IPS-20b (cell line): ENCODE results near the gene SPPL2B.
A peak's percentile ranks its signal among the peaks of the same experiment; 100 is the strongest.

Experiments used
- H3K27ac ChIP-seq: one replicate; pipeline ENCODE4 v1.5.1; 2013; ENCODE audit warnings: low read length
- H3K27me3 ChIP-seq: 2 replicates; pipeline ENCODE4 v1.6.1; 2013; ENCODE audit warnings: mild to moderate bottlenecking, low read length, inconsistent platforms; ENCODE audit not compliant: insufficient read depth
- H3K36me3 ChIP-seq: 2 replicates; pipeline ENCODE4 v1.6.1; 2013; ENCODE audit warnings: low read depth, mild to moderate bottlenecking, inconsistent platforms, low read length, moderate library complexity; ENCODE audit not compliant: insufficient read depth
- H3K4me1 ChIP-seq: 2 replicates; pipeline ENCODE4 v1.6.1; 2013; ENCODE audit warnings: mild to moderate bottlenecking, control low read depth, inconsistent platforms, low read length, moderate library complexity; ENCODE audit not compliant: insufficient read depth
- H3K4me3 ChIP-seq: 2 replicates; pipeline ENCODE4 v1.5.1; 2013; ENCODE audit warnings: mild to moderate bottlenecking, low read length, inconsistent platforms
- H3K9ac ChIP-seq: 2 replicates; pipeline ENCODE4 v1.6.1; 2013; ENCODE audit warnings: low read depth, mild to moderate bottlenecking, inconsistent platforms, low read length, moderate library complexity
- H3K9me3 ChIP-seq: 2 replicates; pipeline ENCODE4 v1.6.1; 2013; ENCODE audit warnings: mild to moderate bottlenecking, low read depth, low read length, inconsistent platforms; ENCODE audit not compliant: insufficient read depth

SPPL2B gene

GRCh38 chr19:2288818-2289713 lies 39.4 kb upstream of the SPPL2B start:
- Histone ChIP-seq H3K4me3 (no peak overlapping the region), H3K9me3 (no peaks in the 10 kb centered on the region; the same call in 1 of the 2 replicates), H3K36me3 (no peaks in the 10 kb centered on the region), H3K27me3 (peaks cover 91% of the 10 kb centered on the region), H3K9ac (no peak overlapping the region), H3K4me1 (no peaks in the 10 kb centered on the region; the same call in 1 of the 2 replicates), H3K27ac (no peak overlapping the region)

- Histone ChIP-seq H3K9ac (no peak overlapping the region), H3K27ac (no peak overlapping the region), H3K4me1 (no peaks in the 10 kb centered on the region; the same call in 1 of the 2 replicates), H3K27me3 (peaks cover 99% of the 10 kb centered on the region), H3K4me3 (peak overlapping the region; percentile 49; the same call in 1 of the 2 replicates), H3K9me3 (no peaks in the 10 kb centered on the region; the same call in 1 of the 2 replicates), H3K36me3 (no peaks in the 10 kb centered on the region)
Measured at GRCh38 chr19:2289714-2290435, 38.6 kb upstream of the SPPL2B start.

- Histone ChIP-seq H3K9me3 (no peaks in the 10 kb centered on the region; the same call in 1 of the 2 replicates), H3K4me3 (peak overlapping the region; percentile 58; the same call in 1 of the 2 replicates), H3K4me1 (no peaks in the 10 kb centered on the region; the same call in 1 of the 2 replicates), H3K36me3 (no peaks in the 10 kb centered on the region), H3K27ac (no peak overlapping the region), H3K9ac (no peak overlapping the region), H3K27me3 (peaks cover 99% of the 10 kb centered on the region)
Measured at GRCh38 chr19:2290441-2291184, 37.9 kb upstream of the SPPL2B start.

GRCh38 chr19:2291185-2291751 lies 37.2 kb upstream of the SPPL2B start:
- Histone ChIP-seq H3K4me1 (no peaks in the 10 kb centered on the region; the same call in 1 of the 2 replicates), H3K27me3 (peaks cover 99% of the 10 kb centered on the region), H3K9ac (no peak overlapping the region), H3K27ac (no peak overlapping the region), H3K36me3 (no peaks in the 10 kb centered on the region), H3K9me3 (no peaks in the 10 kb centered on the region; the same call in 1 of the 2 replicates), H3K4me3 (peak overlapping the region; percentile 58)

GRCh38 chr19:2294687-2295335 lies 33.7 kb upstream of the SPPL2B start:
- Histone ChIP-seq H3K9me3 (no peaks in the 10 kb centered on the region; the same call in 1 of the 2 replicates), H3K27me3 (peaks cover 63% of the 10 kb centered on the region), H3K9ac (no peak overlapping the region), H3K36me3 (no peaks in the 10 kb centered on the region), H3K27ac (no peak overlapping the region), H3K4me1 (no peaks in the 10 kb centered on the region; the same call in 1 of the 2 replicates), H3K4me3 (no peak overlapping the region)

- H3K27ac ChIP-seq: no peak overlapping the region
- no peak overlapping the region for H3K9ac ChIP-seq
- H3K9me3 ChIP-seq: no peaks in the 10 kb centered on the region
- no peak overlapping the region for H3K4me3 ChIP-seq
- no peaks in the 10 kb centered on the region for H3K36me3 ChIP-seq
- peaks cover 50% of the 10 kb centered on the region for H3K27me3 ChIP-seq
- H3K4me1 ChIP-seq: no peaks in the 10 kb centered on the region
Measured at GRCh38 chr19:2296141-2296540, 32.3 kb upstream of the SPPL2B start.

GRCh38 chr19:2300533-2300932 lies 28.0 kb upstream of the SPPL2B start:
- Histone ChIP-seq H3K36me3 (no peaks in the 10 kb centered on the region), H3K9ac (no peak overlapping the region), H3K4me1 (peaks cover 4% of the 10 kb centered on the region; the same call in 1 of the 2 replicates), H3K27me3 (peaks cover 31% of the 10 kb centered on the region), H3K4me3 (no peak overlapping the region), H3K27ac (no peak overlapping the region), H3K9me3 (no peaks in the 10 kb centered on the region)

GRCh38 chr19:2302319-2303210 lies 25.9 kb upstream of the SPPL2B start:
- Histone ChIP-seq H3K36me3 (no peaks in the 10 kb centered on the region), H3K9me3 (no peaks in the 10 kb centered on the region), H3K27ac (no peak overlapping the region), H3K27me3 (peaks cover 45% of the 10 kb centered on the region), H3K4me3 (peak overlapping the region; percentile 47; the same call in 1 of the 2 replicates), H3K9ac (no peak overlapping the region), H3K4me1 (peaks cover 4% of the 10 kb centered on the region; the same call in 1 of the 2 replicates)

- no peaks in the 10 kb centered on the region for H3K36me3 ChIP-seq
- H3K27ac ChIP-seq: no peak overlapping the region
- peaks cover 51% of the 10 kb centered on the region for H3K27me3 ChIP-seq
- H3K4me1 ChIP-seq: peaks cover 4% of the 10 kb centered on the region; the same call in 1 of the 2 replicates
- no peaks in the 10 kb centered on the region for H3K9me3 ChIP-seq
- H3K4me3 ChIP-seq: no peak overlapping the region
- H3K9ac ChIP-seq: no peak overlapping the region
Measured at GRCh38 chr19:2303211-2303798, 25.2 kb upstream of the SPPL2B start.
